Measurements from ENCODE around the gene INSR. TPM values are rescaled to one million over a fixed set of nuclear protein-coding genes. Genes with fewer than 3 reads are reported as not detected.
"Not testable (repeated sequence)": the region's sequence is repeated elsewhere in the genome, so short reads cannot be mapped to it uniquely, and the experiment has no call there.

INSR gene
- polyA plus RNA-seq, 6 donors from 2014 or later, result 0.40 to 2.2 (median 0.52) TPM; not detected in 1

GRCh38 chr19:7179917-7180306 is 114.3 kb downstream of the INSR start:
- Mint-ChIP-seq H3K27me3 (no peaks in the 10 kb centered on the region), H3K27ac (peak overlapping the region; percentile 76 to 98 (median 94)), H3K4me3 (peak overlapping the region in 1 of 8 donors; percentile 35)

GRCh38 chr19:7177926-7178325 is 116.3 kb downstream of the INSR start:
- H3K36me3 Mint-ChIP-seq, result no peaks in the 10 kb centered on the region
- H3K9me3 Mint-ChIP-seq, result peaks cover 0 to 2% (median 0%) of the 10 kb centered on the region in 7 donors
- peak overlapping the region in 4 of 6 donors; percentile 36 to 90 (median 70) for H3K27ac Mint-ChIP-seq
- H3K27me3 Mint-ChIP-seq, result no peaks in the 10 kb centered on the region
- peak overlapping the region in 1 of 8 donors; percentile 12 for H3K4me3 Mint-ChIP-seq
- H3K4me1 Mint-ChIP-seq, result peaks cover 24 to 54% (median 46%) of the 10 kb centered on the region in 3 donors
- DNase-seq (no peak), ATAC-seq (ENCODE audit: low read depth in 2 of 2) (no peak)

More at GRCh38 chr19:7179917-7180306, 114.3 kb downstream of the INSR start:
- Mint-ChIP-seq H3K36me3 (no peaks in the 10 kb centered on the region), H3K4me1 (peaks cover 33 to 67% (median 58%) of the 10 kb centered on the region in 3 donors), H3K9me3 (peaks cover 0 to 2% (median 0%) of the 10 kb centered on the region in 7 donors)
- ATAC-seq (ENCODE audit: low read depth in 2 of 2) (no peak), DNase-seq (no peak)

GRCh38 chr19:7176792-7177191 is 117.4 kb downstream of the INSR start:
- Mint-ChIP-seq H3K9me3 (peaks cover 0 to 2% (median 0%) of the 10 kb centered on the region in 7 donors), H3K27me3 (no peaks in the 10 kb centered on the region), H3K4me1 (peaks cover 22 to 47% (median 43%) of the 10 kb centered on the region in 3 donors), H3K36me3 (no peaks in the 10 kb centered on the region), H3K4me3 (no peak overlapping the region), H3K27ac (peak overlapping the region in 3 of 6 donors; percentile 57 to 89 (median 79))
- DNase-seq (no peak), ATAC-seq (ENCODE audit: low read depth in 2 of 2) (no peak)

- no peak for DNase-seq
- H3K36me3 Mint-ChIP-seq, result peaks cover 9 to 20% of the 10 kb centered on the region in 2 donors
- H3K4me1 Mint-ChIP-seq, result peaks cover 5 to 13% (median 12%) of the 10 kb centered on the region in 3 donors
- H3K27me3 Mint-ChIP-seq, result no peaks in the 10 kb centered on the region
- peaks cover 0 to 14% (median 8%) of the 10 kb centered on the region in 7 donors for H3K9me3 Mint-ChIP-seq
- no peak overlapping the region for H3K4me3 Mint-ChIP-seq
- H3K27ac Mint-ChIP-seq, result no peak overlapping the region
- ATAC-seq (ENCODE audit: low read depth in 2 of 2), result no peak
Measured at GRCh38 chr19:7172794-7173193, 121.4 kb downstream of the INSR start.

- peaks cover 0 to 14% (median 8%) of the 10 kb centered on the region in 7 donors for H3K9me3 Mint-ChIP-seq
- peaks cover 9 to 20% of the 10 kb centered on the region in 2 donors for H3K36me3 Mint-ChIP-seq
- H3K27me3 Mint-ChIP-seq, result no peaks in the 10 kb centered on the region
- H3K27ac Mint-ChIP-seq, result no peak overlapping the region
- H3K4me1 Mint-ChIP-seq, result peaks cover 0 to 2% (median 0%) of the 10 kb centered on the region in 3 donors
- DNase-seq, result no peak
- H3K4me3 Mint-ChIP-seq, result peak overlapping the region in 1 of 8 donors; percentile 3
- no peak for ATAC-seq (ENCODE audit: low read depth in 2 of 2)
Measured at GRCh38 chr19:7170983-7171382, 123.2 kb downstream of the INSR start.

- H3K27me3 Mint-ChIP-seq, result no peaks in the 10 kb centered on the region
- no peaks in the 10 kb centered on the region for H3K4me1 Mint-ChIP-seq
- H3K9me3 Mint-ChIP-seq, result peaks cover 0 to 14% (median 8%) of the 10 kb centered on the region in 7 donors
- H3K36me3 Mint-ChIP-seq, result peaks cover 9 to 20% of the 10 kb centered on the region in 2 donors
- no peak for ATAC-seq (ENCODE audit: low read depth in 2 of 2)
- DNase-seq, result no peak
- H3K4me3 Mint-ChIP-seq, result no peak overlapping the region
- H3K27ac Mint-ChIP-seq, result peak overlapping the region in 1 of 6 donors; percentile 64
Measured at GRCh38 chr19:7168941-7169340, 125.3 kb downstream of the INSR start.

- DNase-seq (no peak), ATAC-seq (ENCODE audit: low read depth in 2 of 2) (no peak)
- H3K27me3 Mint-ChIP-seq, result no peaks in the 10 kb centered on the region
- no peaks in the 10 kb centered on the region for H3K9me3 Mint-ChIP-seq
- H3K4me3 Mint-ChIP-seq, result no peak overlapping the region
- no peaks in the 10 kb centered on the region for H3K4me1 Mint-ChIP-seq
- H3K36me3 Mint-ChIP-seq, result no peaks in the 10 kb centered on the region
- H3K27ac Mint-ChIP-seq, result no peak overlapping the region
Measured at GRCh38 chr19:7161292-7161691, 132.9 kb downstream of the INSR start.

- H3K36me3 Mint-ChIP-seq, result no peaks in the 10 kb centered on the region
- H3K9me3 Mint-ChIP-seq, result no peaks in the 10 kb centered on the region
- no peak overlapping the region for H3K27ac Mint-ChIP-seq
- no peaks in the 10 kb centered on the region for H3K4me1 Mint-ChIP-seq
- ATAC-seq (ENCODE audit: low read depth in 2 of 2) (no peak), DNase-seq (no peak)
- no peaks in the 10 kb centered on the region for H3K27me3 Mint-ChIP-seq
- H3K4me3 Mint-ChIP-seq, result no peak overlapping the region
Measured at GRCh38 chr19:7159105-7159933, 134.9 kb downstream of the INSR start.

- Mint-ChIP-seq H3K4me3 (no peak overlapping the region), H3K27ac (peak overlapping the region in 4 of 6 donors; percentile 10 to 96 (median 72))
- no peak for ATAC-seq (ENCODE audit: low read depth in 2 of 2)
Measured at GRCh38 chr19:7153022-7153421, 141.2 kb downstream of the INSR start.

GRCh38 chr19:7152568-7152967 is 141.6 kb downstream of the INSR start:
- Mint-ChIP-seq H3K36me3 (no peaks in the 10 kb centered on the region), H3K4me1 (peaks cover 10 to 19% (median 11%) of the 10 kb centered on the region in 3 donors), H3K27me3 (no peaks in the 10 kb centered on the region), H3K27ac (peak overlapping the region in 2 of 6 donors; percentile 55 to 96), H3K9me3 (no peaks in the 10 kb centered on the region), H3K4me3 (peak overlapping the region in 1 of 8 donors; percentile 58)
- no peak for DNase-seq
- ATAC-seq (ENCODE audit: low read depth in 2 of 2), result no peak

More at GRCh38 chr19:7153022-7153421, 141.2 kb downstream of the INSR start:
- Mint-ChIP-seq H3K36me3 (no peaks in the 10 kb centered on the region), H3K4me1 (peaks cover 10 to 19% (median 11%) of the 10 kb centered on the region in 3 donors), H3K9me3 (no peaks in the 10 kb centered on the region), H3K27me3 (no peaks in the 10 kb centered on the region)
- no peak for DNase-seq

GRCh38 chr19:7149956-7150705 is 144.1 kb downstream of the INSR start:
- H3K9me3 Mint-ChIP-seq, result peaks cover 0 to 13% (median 0%) of the 10 kb centered on the region in 7 donors
- no peaks in the 10 kb centered on the region for H3K27me3 Mint-ChIP-seq
- DNase-seq, result no peak
- H3K4me1 Mint-ChIP-seq, result peaks cover 10 to 19% (median 11%) of the 10 kb centered on the region in 3 donors
- no peaks in the 10 kb centered on the region for H3K36me3 Mint-ChIP-seq
- H3K27ac Mint-ChIP-seq, result peak overlapping the region in 3 of 6 donors; percentile 49 to 83 (median 64)
- peak overlapping the region in 1 of 8 donors; percentile 3 for H3K4me3 Mint-ChIP-seq
- no peak for ATAC-seq (ENCODE audit: low read depth in 2 of 2)

GRCh38 chr19:7147119-7147675 is 147.0 kb downstream of the INSR start:
- H3K27me3 Mint-ChIP-seq, H3K27ac Mint-ChIP-seq, H3K4me1 Mint-ChIP-seq: not testable (repeated sequence)

GRCh38 chr19:7146086-7146485 is 148.1 kb downstream of the INSR start:
- not testable (repeated sequence) for H3K27ac Mint-ChIP-seq; H3K27me3 Mint-ChIP-seq; H3K4me3 Mint-ChIP-seq; DNase-seq; H3K36me3 Mint-ChIP-seq; ATAC-seq (ENCODE audit: low read depth in 2 of 2); H3K4me1 Mint-ChIP-seq
- peaks cover 0 to 13% (median 0%) of the 10 kb centered on the region in 7 donors for H3K9me3 Mint-ChIP-seq

More at GRCh38 chr19:7147119-7147675, 147.0 kb downstream of the INSR start:
- H3K9me3 Mint-ChIP-seq, result peaks cover 0 to 13% (median 0%) of the 10 kb centered on the region in 7 donors
- H3K4me3 Mint-ChIP-seq; DNase-seq; H3K36me3 Mint-ChIP-seq; ATAC-seq (ENCODE audit: low read depth in 2 of 2): not testable (repeated sequence)
